Transverse colon (tissue), 3 donors: ENCODE measurements around the gene HMHB1.

Experiments used
- EP300 ChIP-seq: sonication (generic); formaldehyde crosslinking; IDR thresholded peaks from one replicate; pipeline ENCODE4 v1.6.1; 2017; ENCODE audit warnings: antibody characterized with exemption, low read depth
- POLR2A ChIP-seq: fragments of 450-650 bp; IDR thresholded peaks from one replicate; pipeline ENCODE4 v1.6.1; 2016; ENCODE audit warnings: antibody characterized with exemption, mild to moderate bottlenecking, moderate library complexity
- TF ChIP-seq, protein P1 (sequence below), 5 experiments: fragments of 200-600 bp in 3 of 5; fragments of 450-650 bp in 2 of 5; sonication (generic) in 3 of 5; IDR thresholded peaks; 1 replicate in 2 of 5; 2 replicates in 3 of 5; pipeline ENCODE4 v1.5.1; 2016 to 2017; ENCODE audit warnings: antibody characterized with exemption in 5 of 5, inconsistent platforms in 3 of 5, mild to moderate bottlenecking in 2 of 5, moderate library complexity in 1 of 5

DNA sequence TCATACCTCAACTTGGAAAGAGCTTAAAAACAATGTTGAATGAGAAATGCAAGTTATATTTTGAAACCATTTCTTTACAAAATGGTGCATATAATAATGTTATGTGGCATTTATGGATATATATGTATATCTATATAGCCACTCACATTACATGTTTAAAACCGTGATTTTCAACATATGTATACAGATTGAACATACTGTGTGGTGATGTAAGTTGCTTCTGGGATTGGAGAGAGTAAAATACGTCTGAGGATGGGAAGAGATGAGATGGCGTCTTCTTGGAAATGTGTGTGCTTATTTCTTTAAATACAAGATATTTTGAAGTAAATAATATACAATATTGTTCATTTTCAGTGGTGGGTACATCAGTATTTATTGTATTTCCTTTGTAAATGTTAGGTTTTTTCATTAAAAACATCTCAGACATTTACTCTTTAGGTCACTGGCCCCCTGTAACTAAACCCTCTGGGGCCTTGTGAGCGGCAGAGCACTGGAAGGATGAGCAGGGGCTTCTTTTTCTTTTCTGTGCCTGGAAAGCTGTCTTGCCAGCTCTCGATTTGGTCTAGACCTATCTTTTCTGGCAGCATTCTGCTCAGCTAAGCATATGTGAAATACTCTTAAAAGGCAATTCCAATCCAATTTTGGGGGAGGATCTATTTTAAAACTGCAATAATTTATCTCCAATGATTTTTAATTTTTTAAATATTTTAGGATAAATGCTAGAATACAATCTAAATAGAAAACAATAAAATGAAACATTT is 42.8 kb upstream of the HMHB1 start:
- TF ChIP-seq EP300 (no peak), POLR2A (no peak)
- TF ChIP-seq, protein P1, sequence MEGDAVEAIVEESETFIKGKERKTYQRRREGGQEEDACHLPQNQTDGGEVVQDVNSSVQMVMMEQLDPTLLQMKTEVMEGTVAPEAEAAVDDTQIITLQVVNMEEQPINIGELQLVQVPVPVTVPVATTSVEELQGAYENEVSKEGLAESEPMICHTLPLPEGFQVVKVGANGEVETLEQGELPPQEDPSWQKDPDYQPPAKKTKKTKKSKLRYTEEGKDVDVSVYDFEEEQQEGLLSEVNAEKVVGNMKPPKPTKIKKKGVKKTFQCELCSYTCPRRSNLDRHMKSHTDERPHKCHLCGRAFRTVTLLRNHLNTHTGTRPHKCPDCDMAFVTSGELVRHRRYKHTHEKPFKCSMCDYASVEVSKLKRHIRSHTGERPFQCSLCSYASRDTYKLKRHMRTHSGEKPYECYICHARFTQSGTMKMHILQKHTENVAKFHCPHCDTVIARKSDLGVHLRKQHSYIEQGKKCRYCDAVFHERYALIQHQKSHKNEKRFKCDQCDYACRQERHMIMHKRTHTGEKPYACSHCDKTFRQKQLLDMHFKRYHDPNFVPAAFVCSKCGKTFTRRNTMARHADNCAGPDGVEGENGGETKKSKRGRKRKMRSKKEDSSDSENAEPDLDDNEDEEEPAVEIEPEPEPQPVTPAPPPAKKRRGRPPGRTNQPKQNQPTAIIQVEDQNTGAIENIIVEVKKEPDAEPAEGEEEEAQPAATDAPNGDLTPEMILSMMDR (IDR thresholded peaks at IDR 0.05), result no peak
